Prostate gland (tissue), 2 donors: ENCODE results near the gene TNNC1. TPM values are rescaled to one million over a fixed set of nuclear protein-coding genes. Genes with fewer than 3 reads are reported as not detected.

Source experiments
- DNase-seq: peaks from one replicate; pipeline ENCODE4 v3.0.0-alpha.2; 2019; ENCODE audit warnings: low spot score
- H3K27ac ChIP-seq, 2 donors: fragments of 200-600 bp; sonication (generic); 2 replicates each; pipeline ENCODE4 v1.5.1; 2017 to 2019
- H3K27me3 ChIP-seq: fragments of 200-600 bp; sonication (generic); replicated peaks from 2 replicates; pipeline ENCODE4 v1.5.1; 2019; ENCODE audit not compliant: insufficient read depth
- H3K36me3 ChIP-seq, 2 donors: fragments of 200-600 bp; sonication (generic); 1 replicate in 1 of 2; 2 replicates in 1 of 2; pipeline versions ENCODE4 v1.5.1 to v1.8.1; 2017 to 2019
- H3K4me1 ChIP-seq: fragments of 200-600 bp; sonication (generic); replicated peaks from 2 replicates; pipeline ENCODE4 v1.5.1; 2019
- H3K4me3 ChIP-seq, 2 donors: fragments of 200-600 bp; sonication (generic); 2 replicates each; pipeline ENCODE4 v1.5.1; 2017 to 2019
- H3K9me3 ChIP-seq: fragments of 200-600 bp; sonication (generic); 2 replicates; pipeline ENCODE4 v1.5.1; 2017
- POLR2A ChIP-seq: fragments of 450-650 bp; IDR thresholded peaks from one replicate; pipeline ENCODE4 v1.6.1; 2016; ENCODE audit warnings: antibody characterized with exemption, mild to moderate bottlenecking
- POLR2AphosphoS5 ChIP-seq: sonication (generic); formaldehyde crosslinking; IDR thresholded peaks from one replicate; pipeline ENCODE4 v1.6.1; 2017; ENCODE audit warnings: antibody characterized with exemption
- WGBS: methylation state at CpG from one replicate; pipeline ENCODE4 v1.1.5; 2018; 5-methylcytosine and 5-hydroxymethylcytosine counted together
- intact Hi-C: fragments of 100-400 bp; cut with DNase I; formaldehyde crosslinking; loops from one replicate; pipeline ENCODE4 v1.14.2; 2022
- total RNA-seq, 2 donors: library from RNA; depleted of rRNA; stranded (reverse); fragments of >200 nt; gene quantifications; one replicate each; pipeline ENCODE4 v1.1.0, GENCODE V29; 2016
- TF ChIP-seq, protein P1 (sequence below), 4 experiments: fragments of 200-600 bp in 2 of 4; fragments of 450-650 bp in 2 of 4; sonication (generic) in 2 of 4; IDR thresholded peaks; 1 replicate in 3 of 4; 2 replicates in 1 of 4; pipeline ENCODE4 v1.5.1; 2016 to 2019; ENCODE audit warnings: antibody characterized with exemption in 4 of 4, mild to moderate bottlenecking in 2 of 4, moderate library complexity in 2 of 4

Gene TNNC1
- total RNA-seq, 2 donors from 2014 or later, result 2.7 to 109 TPM

DNA sequence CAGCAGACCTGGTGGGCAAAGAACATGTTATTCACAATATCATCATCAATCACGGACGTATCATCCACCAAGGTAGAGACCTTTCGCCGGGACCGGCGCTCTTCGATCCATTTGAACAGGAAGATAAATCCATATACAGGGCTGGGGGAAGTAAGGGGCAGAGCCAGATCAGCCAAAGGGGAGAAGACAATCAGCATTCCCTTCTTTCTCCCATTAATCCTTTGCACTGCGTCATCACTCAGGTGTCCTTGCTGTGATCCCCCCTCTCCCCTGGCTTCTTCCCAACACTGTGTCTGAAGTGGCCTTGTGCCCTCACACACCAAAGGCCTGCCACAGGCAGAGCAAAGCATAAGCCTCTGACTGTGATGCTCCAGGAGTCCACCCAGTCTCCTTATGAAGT lies 45.4 kb downstream of the TNNC1 start:
- 92% methylated on average over 8 of the region's 8 CpGs for WGBS
- intact Hi-C loops, result no loop called here
- H3K9me3 ChIP-seq, result no peaks in the 10 kb centered on the region

DNA sequence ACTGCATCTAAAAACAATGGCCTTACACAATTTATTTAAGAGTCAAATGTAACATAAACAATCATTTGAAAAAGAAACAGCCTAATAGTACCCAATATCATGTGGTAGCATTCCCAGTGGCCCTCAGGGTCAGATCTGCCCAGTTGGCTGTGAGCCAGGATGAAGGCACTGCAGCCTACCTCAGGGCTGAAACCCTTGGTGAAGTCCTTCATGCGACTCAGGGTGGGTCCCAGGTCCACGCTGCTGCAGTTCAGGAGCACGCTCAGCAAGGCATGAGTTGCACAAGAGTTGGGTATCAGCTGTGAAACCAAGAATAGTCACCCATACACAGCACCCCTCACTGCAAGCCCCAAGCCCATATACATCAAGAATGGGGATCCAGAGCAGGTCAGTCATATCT lies 46.1 kb downstream of the TNNC1 start:
- Histone ChIP-seq H3K36me3 (peaks cover 9 to 13% of the 10 kb centered on the region in 2 donors), H3K4me1 (peaks cover 28% of the 10 kb centered on the region), H3K27me3 (no peaks in the 10 kb centered on the region), H3K9me3 (no peaks in the 10 kb centered on the region), H3K27ac (no peak overlapping the region), H3K4me3 (no peak overlapping the region)
- intact Hi-C loops, result no loop called here
- TF ChIP-seq POLR2A (no peak), POLR2AphosphoS5 (no peak)
- TF ChIP-seq, protein P1, sequence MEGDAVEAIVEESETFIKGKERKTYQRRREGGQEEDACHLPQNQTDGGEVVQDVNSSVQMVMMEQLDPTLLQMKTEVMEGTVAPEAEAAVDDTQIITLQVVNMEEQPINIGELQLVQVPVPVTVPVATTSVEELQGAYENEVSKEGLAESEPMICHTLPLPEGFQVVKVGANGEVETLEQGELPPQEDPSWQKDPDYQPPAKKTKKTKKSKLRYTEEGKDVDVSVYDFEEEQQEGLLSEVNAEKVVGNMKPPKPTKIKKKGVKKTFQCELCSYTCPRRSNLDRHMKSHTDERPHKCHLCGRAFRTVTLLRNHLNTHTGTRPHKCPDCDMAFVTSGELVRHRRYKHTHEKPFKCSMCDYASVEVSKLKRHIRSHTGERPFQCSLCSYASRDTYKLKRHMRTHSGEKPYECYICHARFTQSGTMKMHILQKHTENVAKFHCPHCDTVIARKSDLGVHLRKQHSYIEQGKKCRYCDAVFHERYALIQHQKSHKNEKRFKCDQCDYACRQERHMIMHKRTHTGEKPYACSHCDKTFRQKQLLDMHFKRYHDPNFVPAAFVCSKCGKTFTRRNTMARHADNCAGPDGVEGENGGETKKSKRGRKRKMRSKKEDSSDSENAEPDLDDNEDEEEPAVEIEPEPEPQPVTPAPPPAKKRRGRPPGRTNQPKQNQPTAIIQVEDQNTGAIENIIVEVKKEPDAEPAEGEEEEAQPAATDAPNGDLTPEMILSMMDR (IDR thresholded peaks at IDR 0.05), result no peak
- DNase-seq, result no peak
- 85% methylated on average over 3 of the region's 3 CpGs for WGBS

More for the DNA sequence above, 45.4 kb downstream of the TNNC1 start:
- H3K27ac ChIP-seq, result no peak overlapping the region
- peaks cover 28% of the 10 kb centered on the region for H3K4me1 ChIP-seq
- DNase-seq, result no peak
- H3K4me3 ChIP-seq, result no peak overlapping the region
- H3K36me3 ChIP-seq, result peaks cover 3 to 6% of the 10 kb centered on the region in 2 donors
- no peak for TF ChIP-seq POLR2A
- TF ChIP-seq, protein P1 (IDR thresholded peaks at IDR 0.05), result no peak
- TF ChIP-seq POLR2AphosphoS5, result no peak
- H3K27me3 ChIP-seq, result no peaks in the 10 kb centered on the region

DNA sequence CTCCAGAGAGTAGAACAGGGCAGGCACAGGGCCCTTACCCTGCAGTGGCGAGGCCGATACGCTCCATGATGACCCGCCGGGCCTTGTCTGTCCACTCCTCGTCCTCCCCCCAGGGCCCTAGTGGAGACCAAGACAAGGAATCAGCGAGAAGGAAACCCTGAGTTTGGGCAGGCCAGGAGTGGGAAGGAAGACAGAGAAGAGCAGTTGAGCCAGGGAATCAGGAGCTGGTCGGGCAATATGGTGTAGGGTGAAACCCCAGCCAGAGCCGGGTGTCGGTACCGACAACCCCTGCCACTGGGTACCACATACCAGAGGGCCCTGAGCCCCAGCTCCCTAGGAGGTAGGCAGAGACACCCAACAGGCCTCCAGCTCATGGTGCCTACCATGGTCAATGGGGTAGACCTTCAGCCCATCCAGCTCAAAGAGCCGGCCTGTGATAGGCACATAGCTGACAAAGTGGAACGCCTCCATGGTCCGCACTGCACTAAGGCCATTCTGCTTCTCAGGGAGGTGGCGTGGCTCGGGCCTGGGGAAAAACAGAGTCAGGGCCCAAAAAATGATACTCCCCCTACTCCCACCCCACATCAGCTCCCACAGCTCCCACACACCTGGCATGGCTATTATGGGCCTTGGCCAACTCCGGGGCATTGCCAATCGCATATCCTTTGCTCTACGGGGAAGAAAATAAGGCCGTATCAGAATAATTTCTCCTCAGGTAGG lies 46.9 kb downstream of the TNNC1 start:
- no peak for DNase-seq
- Histone ChIP-seq H3K27ac (no peak overlapping the region), H3K4me3 (no peak overlapping the region), H3K4me1 (peaks cover 22% of the 10 kb centered on the region), H3K9me3 (no peaks in the 10 kb centered on the region), H3K27me3 (no peaks in the 10 kb centered on the region), H3K36me3 (peaks cover 15 to 19% of the 10 kb centered on the region in 2 donors)
- no peak for TF ChIP-seq POLR2A
- TF ChIP-seq, protein P1 (IDR thresholded peaks at IDR 0.05), result no peak
- TF ChIP-seq POLR2AphosphoS5, result no peak
- intact Hi-C loops, result no loop called here
- 86% methylated on average over 20 of the region's 20 CpGs for WGBS

DNA sequence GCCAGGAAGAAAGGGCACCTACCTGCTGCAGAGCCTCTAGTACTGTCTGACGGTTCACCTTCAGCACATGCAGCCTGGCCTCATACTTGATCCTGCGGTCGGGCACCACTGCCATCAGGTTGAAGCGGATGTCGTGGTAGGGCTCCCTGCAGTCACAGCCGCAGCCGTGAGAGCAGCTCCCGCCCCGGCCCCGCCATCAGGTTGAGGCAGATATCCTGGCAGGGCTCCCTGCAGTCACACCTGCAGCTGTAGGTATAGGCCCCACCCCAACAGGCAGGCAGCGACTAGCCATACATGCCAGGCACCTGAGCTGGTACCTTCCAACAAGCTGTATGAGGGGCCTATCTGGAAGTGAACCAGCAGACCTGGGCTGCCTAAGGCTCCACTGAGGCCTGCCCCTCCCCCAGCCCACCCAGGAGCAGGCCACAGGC lies 47.6 kb downstream of the TNNC1 start:
- peak; percentile 59 for DNase-seq
- Histone ChIP-seq H3K4me3 (no peak overlapping the region), H3K36me3 (peaks cover 18 to 19% of the 10 kb centered on the region in 2 donors), H3K27ac (no peak overlapping the region), H3K27me3 (no peaks in the 10 kb centered on the region), H3K4me1 (peaks cover 17% of the 10 kb centered on the region), H3K9me3 (no peaks in the 10 kb centered on the region)
- 66% methylated on average over 11 of the region's 11 CpGs for WGBS
- TF ChIP-seq POLR2AphosphoS5 (peak; percentile 5), POLR2A (no peak)
- intact Hi-C loops, result no loop called here

DNA sequence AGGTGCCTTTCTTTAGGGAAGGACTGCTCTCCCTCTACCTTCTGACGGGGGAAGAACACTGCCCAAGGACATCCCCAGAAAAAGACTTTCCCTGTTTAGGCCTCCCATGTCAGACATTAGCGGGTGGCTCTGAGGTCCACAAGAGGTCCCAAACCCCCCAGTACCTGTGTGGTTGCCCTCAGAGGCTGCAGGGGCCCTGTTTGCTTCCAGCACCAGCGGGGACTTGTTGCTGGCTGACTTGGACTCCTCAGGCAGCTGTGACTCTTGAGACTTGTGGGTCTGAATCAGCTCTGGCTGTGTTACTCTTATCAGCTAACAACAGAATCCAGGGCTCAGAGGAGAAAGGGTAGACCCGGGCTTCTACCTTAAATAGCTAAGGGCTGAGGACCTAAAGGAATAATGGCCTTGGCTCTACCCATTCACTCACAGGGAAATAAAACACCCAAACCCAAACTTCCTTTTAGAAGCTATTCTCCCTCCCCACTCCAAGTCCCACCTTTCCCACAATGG lies 48.2 kb downstream of the TNNC1 start:
- no peaks in the 10 kb centered on the region for H3K27me3 ChIP-seq
- H3K9me3 ChIP-seq, result no peaks in the 10 kb centered on the region
- H3K36me3 ChIP-seq, result peaks cover 19 to 20% of the 10 kb centered on the region in 2 donors
- TF ChIP-seq, protein P1 (IDR thresholded peaks at IDR 0.05), result no peak
- TF ChIP-seq POLR2AphosphoS5 (no peak), POLR2A (no peak)
- no peak overlapping the region for H3K4me3 ChIP-seq
- peaks cover 17% of the 10 kb centered on the region for H3K4me1 ChIP-seq
- intact Hi-C loops, result no loop called here
- no peak overlapping the region for H3K27ac ChIP-seq
- no peak for DNase-seq
- WGBS, result 82% methylated on average over 4 of the region's 4 CpGs
